GM21723 (cell line): ENCODE data around the gene MRRF.
"Not testable (repeated sequence)": the region's sequence is repeated elsewhere in the genome, so short reads cannot be mapped to it uniquely, and the experiment has no call there.

Experiments used
- ATAC-seq: cut with Tn5 transposase; IDR thresholded peaks from one replicate; pipeline ENCODE4 v1.9.1; 2021; ENCODE audit warnings: mild to moderate bottlenecking, moderate library complexity; ENCODE audit not compliant: unreplicated experiment

MRRF gene

DNA sequence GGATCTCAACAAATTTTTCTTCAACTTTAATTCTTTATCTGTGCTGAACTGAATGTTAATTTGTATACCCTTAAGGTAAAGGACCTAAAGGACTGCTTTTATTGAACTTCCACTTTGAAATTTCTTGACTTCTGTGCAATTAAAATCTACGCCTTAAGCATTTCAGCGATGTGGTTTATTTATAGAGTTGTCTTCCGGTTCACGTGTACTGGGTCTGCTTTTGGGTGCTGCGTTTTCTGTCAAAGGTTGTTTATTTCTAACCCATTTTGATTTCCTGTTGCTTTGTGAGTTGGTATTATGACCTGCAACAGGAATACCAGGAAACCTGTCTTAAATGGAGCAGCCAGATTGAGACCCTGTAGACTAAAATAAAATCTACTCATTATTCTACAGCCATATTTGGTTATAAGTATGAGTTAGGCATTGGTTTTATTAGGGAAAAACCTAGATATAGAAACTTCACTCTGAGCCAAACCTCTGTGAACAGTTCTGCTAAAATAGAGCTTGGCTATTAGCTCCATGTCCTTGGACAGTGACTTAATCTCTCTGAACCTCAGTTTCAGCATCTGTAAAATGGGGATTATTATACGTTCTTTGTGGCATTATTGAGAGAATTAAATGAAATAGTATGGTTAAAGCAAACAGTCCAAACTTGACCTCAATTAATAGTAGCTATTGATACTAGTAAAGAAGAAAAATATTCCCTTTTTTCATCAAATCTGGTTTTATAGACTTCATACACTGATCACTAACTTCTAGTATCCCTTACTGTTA is 3.5 kb downstream of the MRRF start:
- no peak for ATAC-seq

GRCh38 chr9:122274055-122274454 is 9.4 kb downstream of the MRRF start:
- no peak for ATAC-seq

GRCh38 chr9:122276096-122276495 is 11.4 kb downstream of the MRRF start:
- no peak for ATAC-seq

DNA sequence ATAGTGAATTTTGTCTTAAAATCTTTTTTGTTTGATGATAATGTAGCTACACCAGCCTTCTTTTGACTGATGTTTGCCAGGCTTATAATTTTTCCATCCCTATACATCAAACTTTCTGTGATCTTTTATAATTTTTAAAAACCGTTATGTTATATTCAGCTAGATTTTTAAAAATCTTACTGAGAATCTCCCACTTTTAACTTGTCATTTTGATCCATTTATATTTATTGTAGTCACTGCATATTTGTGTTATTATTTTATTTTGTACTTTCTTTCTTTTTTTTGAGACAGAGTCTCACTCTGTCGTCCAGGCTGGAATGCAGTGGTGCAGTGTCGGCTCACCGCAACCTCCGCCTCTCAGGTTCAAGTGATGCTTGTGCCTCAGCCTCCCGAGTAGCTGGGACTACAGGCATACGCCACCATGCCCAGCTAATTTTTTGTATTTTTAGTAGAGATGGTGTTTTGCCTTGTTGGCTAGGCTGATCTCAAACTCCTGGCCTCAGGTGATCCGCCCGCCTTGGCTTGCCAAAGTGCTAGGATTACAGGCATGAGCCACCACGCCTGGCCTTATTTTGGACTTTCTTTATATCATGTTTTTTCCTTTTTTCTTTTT is 12.7 kb downstream of the MRRF start:
- no peak for ATAC-seq

DNA sequence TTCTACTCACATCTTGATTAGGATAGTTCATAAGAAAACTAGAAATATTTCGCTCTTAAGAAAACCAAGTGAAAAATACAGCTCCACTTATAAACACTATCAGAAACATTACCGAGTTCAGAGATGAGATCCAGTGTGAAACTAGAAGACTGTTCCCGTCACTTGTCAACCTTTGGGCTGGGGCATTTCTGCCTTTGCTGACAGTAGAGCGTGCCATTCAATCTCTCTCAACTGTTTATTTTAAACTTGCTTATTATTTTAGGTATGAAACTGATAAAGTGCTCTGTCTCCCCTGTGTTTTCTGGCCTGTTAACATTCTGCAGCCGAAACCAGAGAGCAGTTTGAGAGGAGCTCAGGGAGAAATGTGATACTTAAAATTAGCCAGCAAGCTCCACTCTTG is 16.7 kb downstream of the MRRF start:
- ATAC-seq: no peak

- ATAC-seq: no peak
Measured at GRCh38 chr9:122286764-122287163, 22.1 kb downstream of the MRRF start.

DNA sequence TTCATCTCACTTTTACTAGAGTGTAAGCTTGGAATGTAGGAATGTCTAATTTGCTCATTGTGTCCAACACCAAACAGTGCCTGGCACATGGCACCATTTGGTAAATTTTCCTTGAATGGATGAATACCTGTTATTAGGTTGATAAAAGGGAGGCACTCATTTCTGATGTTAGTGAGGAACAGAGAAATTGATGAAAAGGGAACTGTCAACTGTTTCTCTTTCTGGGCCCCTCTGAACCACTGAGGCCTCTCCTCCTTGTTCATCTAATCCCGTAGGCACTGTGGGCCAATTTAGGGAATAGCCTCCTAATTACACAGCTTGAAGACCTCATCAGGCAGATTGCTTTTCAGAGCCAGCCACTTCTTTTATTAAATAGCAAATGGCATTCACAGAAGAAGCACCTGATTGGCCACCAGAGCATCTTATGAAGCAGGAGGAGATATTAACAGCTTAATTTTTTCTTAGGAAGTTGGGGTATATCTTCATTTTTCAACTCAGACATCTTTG is 22.6 kb downstream of the MRRF start:
- no peak for ATAC-seq

DNA sequence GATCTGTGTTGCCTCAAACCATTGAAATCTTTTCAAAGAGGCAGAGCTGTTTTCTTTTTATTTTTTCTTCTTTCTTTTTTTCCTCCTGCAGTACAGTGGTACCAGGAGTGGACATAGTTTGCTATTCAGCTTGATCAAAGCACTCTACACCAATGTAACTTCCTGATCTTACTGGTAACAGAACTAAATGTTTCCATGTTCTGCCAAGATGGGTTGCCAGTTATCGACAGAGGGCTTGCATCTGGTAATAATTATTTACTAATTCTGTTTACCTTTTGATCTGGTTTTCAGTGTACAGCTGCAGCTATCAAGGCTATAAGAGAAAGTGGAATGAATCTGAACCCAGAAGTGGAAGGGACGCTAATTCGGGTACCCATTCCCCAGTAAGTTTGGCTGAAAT is 26.8 kb downstream of the MRRF start:
- ATAC-seq: no peak

- ATAC-seq: no peak
Measured at GRCh38 chr9:122294531-122294930, 29.8 kb downstream of the MRRF start.

DNA sequence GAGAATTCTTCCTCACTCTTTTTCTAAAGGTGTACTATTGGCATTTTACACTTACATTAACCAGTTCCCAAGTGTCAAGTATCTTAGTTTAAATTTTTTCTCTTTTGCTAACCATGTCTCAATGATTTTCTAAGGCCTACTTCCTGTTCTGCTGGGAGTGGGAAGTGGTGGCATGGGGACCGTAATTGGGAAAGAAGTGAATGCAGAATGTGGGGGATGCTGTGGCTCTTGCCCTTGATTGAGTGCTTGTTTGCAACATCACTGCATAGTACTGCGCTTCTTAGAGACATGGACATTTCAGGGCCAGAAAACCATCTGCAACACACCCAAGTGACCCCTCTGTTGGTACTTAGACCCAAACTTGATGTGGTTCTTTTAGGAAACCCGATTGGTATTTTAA is 32.8 kb downstream of the MRRF start:
- no peak for ATAC-seq

DNA sequence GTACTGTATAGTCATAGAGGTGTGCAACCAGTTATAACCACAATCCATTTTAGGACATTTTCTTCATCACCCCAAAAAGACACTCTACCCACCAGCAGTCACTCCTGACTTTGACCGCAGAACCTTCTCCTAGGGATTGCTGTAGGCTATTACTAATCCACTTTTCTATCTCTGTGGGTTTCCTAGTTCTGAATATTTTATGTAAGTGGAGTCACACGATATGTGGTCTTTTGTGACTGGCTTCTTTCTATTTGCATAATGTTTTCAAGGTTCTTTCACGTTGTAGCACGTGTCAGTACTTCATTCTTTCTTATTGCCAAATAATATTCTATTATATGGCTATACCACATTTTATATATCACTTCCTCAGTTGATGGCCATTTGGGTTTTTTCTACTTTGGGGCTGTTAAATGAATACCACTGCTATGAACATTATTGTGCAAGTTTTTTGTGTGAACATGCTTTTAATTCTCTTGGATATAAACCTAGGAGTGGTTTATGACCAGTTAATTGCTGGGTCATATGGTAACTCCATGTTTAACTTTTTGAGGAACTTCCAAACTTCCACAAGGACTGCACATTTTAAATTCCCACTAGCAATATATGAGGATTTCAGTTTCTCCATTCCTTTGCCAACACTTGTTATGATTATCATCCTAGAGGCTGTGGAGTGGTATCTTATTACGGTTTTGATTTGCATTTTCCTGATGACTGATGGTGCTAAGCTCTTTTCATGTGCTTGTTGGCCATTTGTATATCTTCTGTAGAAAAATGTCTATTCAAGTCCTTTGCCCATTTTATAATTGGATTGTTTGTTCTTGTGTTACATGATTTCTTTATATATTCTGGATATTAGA is 37.8 kb downstream of the MRRF start:
- ATAC-seq: no peak

GRCh38 chr9:122307061-122307460 is 42.4 kb downstream of the MRRF start:
- no peak for ATAC-seq

DNA sequence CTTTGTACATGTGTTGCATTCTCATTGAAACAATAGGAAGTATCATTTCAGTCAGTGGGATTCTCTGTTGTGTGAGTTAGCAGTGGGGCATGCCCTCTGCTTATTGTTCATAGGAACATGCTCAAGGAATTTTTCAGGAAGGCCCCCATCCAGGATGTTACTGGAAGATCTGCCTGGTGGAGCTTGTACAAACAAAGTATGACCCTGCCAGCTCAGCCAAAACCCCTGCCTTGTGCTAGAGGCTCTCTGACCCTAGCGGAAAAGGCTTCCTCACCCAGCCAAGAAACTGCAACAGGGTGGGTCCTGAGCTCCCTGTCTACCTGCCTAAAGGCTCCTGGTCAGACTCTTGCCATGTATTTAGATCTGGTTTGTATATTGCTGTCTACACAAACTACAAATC is 43.2 kb downstream of the MRRF start:
- ATAC-seq: no peak

DNA sequence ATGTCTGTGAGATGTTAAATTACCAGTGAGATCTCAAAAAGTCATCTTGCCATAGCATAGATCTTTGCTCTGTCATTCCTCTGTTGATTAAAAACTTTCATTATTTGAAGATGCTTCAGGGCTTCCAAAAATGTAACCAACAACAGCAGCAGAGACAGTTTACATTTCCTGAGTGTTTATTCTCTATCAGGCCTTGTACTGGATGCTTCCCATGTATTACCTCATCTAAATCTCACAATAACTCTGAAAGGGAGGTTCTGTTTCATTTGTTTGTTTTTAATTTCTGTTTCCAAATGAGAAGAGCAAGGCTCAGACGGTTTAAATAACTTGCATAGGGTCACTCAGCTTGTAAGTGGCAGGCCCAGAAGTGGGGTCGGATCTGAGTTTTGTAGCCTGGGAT is 45.2 kb downstream of the MRRF start:
- ATAC-seq: no peak

- ATAC-seq: no peak
Measured at GRCh38 chr9:122314165-122314564, 49.5 kb downstream of the MRRF start.

DNA sequence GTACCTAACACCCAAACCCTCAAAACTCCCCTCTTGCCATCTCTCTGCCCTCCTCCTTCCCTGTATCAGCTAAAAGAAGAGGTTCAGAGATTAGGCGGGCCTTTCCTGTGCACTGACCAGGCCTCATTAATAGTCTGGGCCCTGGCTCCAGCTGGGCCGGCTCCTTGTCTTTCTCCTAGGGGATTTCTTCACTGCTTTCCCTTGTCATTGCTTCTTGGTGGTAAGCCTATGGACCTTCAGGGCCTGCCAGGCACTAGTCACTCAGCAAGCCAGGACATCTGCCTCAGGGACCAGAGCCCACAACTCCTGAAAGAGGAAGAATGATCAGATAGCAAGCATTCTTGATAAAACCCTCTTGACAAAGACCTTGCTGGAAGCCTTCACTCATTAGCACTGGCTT is 50.9 kb downstream of the MRRF start:
- no peak for ATAC-seq

- no peak for ATAC-seq
Measured at GRCh38 chr9:122318284-122318683, 53.6 kb downstream of the MRRF start.

GRCh38 chr9:122320413-122320881 is 55.8 kb downstream of the MRRF start:
- ATAC-seq: no peak

DNA sequence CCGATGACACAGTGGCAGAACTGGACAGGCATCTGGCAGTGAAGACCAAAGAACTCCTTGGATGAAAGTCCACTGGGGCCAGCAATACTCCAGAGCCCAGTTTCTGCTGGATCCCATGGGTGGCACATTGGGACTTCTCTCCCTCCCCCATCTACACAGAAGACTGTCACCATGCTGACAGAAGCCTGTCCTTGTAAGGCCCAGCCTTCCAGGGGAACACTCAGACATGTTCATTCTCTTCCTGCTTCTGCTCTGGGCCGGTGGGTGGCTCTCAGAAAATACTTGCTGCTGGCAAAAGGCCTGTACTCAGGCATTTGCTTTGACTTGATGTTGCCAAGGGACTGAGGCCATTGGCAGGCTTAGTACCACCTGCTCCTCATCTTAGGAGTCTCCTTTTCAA is 57.9 kb downstream of the MRRF start:
- ATAC-seq: no peak

DNA sequence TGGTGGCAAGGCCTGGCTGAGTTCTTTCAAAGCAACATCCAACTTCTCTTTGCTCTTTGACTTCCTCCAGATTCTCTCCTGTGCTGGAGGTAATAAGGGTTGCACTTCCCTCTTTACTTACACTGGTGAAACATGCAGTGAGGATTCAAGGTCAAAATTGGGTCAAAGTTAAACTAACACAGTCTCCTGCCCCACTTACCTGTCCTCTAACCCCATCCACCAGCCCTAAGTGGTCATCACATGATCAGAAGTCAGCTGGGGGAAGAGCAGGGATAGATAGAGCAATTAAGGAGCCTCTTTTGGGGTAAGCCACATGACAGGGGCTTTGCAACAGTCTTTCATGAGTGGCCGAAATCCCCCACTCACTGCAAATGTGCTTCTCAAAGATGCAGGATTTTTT is 60.0 kb downstream of the MRRF start:
- ATAC-seq: not testable (repeated sequence)

DNA sequence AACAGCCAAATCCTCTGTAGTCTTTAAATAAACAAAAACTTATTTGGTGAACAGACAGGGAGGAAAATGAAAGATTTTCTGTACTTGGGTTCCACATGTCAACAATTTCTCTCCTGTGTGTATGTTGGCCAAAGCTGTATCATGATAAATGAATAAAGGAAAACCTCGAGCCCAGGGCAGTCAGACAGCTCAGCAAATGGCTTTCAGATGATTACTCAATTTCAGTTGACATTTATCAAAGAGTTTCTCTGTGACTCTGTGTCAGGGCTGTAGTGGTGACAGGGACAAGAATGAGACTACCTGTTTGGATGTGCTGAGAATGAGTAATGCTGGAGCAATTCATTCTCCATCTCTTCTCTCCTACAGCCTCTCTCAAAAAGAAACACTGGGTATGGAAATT is 60.4 kb downstream of the MRRF start:
- ATAC-seq: no peak

DNA sequence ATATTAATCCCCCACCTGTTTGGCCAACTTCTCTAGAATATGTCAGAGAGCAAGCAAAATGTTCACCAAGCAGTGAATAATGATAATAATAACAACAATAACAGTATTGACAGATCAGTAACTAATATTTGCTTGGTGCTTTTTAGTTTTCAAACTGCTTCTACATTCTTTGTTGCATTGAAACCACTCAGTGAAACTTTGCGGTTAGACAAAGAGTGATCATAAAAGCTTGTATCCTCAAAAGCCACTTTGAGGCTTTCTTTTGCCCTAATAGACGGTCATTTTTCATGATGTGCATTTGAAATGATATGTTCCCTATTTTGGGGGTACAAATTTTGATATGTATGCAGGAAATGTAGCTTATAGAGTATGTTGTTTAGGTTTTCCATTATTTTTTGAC is 62.5 kb downstream of the MRRF start:
- no peak for ATAC-seq
